CD14-positive monocyte (primary cell): Measurements from ENCODE around the gene FGD6. TPM values are rescaled to one million over a fixed set of nuclear protein-coding genes. Genes with fewer than 3 reads are reported as not detected.

Source experiments
- DNase-seq, 3 donors: peaks; one replicate each; pipeline ENCODE4 v3.0.0-alpha.2; 2011 to 2022
- H2AFZ ChIP-seq: 2 replicates; pipeline ENCODE4 v1.6.0; 2012; ENCODE audit warnings: mild to moderate bottlenecking, low read depth, low read length, inconsistent platforms; ENCODE audit not compliant: insufficient read depth, poor library complexity, severe bottlenecking
- H3K27ac ChIP-seq, 2 donors: 1 replicate in 1 of 2; 2 replicates in 1 of 2; pipeline ENCODE4 v1.5.1; 2012 to 2013; ENCODE audit warnings: low read length in 2 of 2, control low read depth in 1 of 2, inconsistent platforms in 1 of 2, low read depth in 1 of 2, mild to moderate bottlenecking in 1 of 2
- H3K27me3 ChIP-seq, 2 donors: one replicate each; pipeline versions ENCODE4 v1.6.0 to v1.6.1; 2011 to 2013; ENCODE audit warnings: low read length in 2 of 2; ENCODE audit not compliant: control insufficient read depth in 2 of 2, insufficient read depth in 2 of 2
- H3K36me3 ChIP-seq, 2 donors: replicated peaks in 1 of 2; 1 replicate in 1 of 2; 2 replicates in 1 of 2; pipeline versions ENCODE4 v1.5.1 to v1.6.1; 2012 to 2013; ENCODE audit warnings: low read length in 2 of 2, control low read depth in 1 of 2, inconsistent platforms in 1 of 2, mild to moderate bottlenecking in 1 of 2; ENCODE audit not compliant: insufficient read depth in 2 of 2, control insufficient read depth in 1 of 2
- H3K4me1 ChIP-seq, 2 donors: 1 replicate in 1 of 2; 2 replicates in 1 of 2; pipeline versions ENCODE4 v1.5.1 to v1.6.1; 2012 to 2013; ENCODE audit warnings: low read length in 2 of 2, control low read depth in 1 of 2, inconsistent platforms in 1 of 2, mild to moderate bottlenecking in 1 of 2, moderate library complexity in 1 of 2; ENCODE audit not compliant: insufficient read depth in 2 of 2, control insufficient read depth in 1 of 2
- H3K4me2 ChIP-seq: replicated peaks from 2 replicates; pipeline ENCODE3; 2012; ENCODE audit warnings: low read length, moderate library complexity, mild to moderate bottlenecking; ENCODE audit not compliant: poor library complexity, severe bottlenecking; ENCODE audit errors: extremely low read depth
- H3K4me3 ChIP-seq, 3 experiments: fragments of 200-600 bp in 1 of 3; sonication (generic) in 1 of 3; replicated peaks in 1 of 3; 1 replicate in 2 of 3; 2 replicates in 1 of 3; pipeline ENCODE4 v1.5.1; 2011 to 2013; ENCODE audit warnings: low read length in 3 of 3, mild to moderate bottlenecking in 3 of 3, control low read depth in 2 of 3, low read depth in 2 of 3, inconsistent platforms in 1 of 3, moderate library complexity in 1 of 3
- H3K79me2 ChIP-seq: 2 replicates; pipeline ENCODE4 v1.6.0; 2012; ENCODE audit warnings: mild to moderate bottlenecking, control low read depth, inconsistent platforms, low read length, moderate library complexity; ENCODE audit not compliant: insufficient read depth
- H3K9ac ChIP-seq: 2 replicates; pipeline ENCODE4 v1.6.0; 2017; ENCODE audit warnings: low read length, mild to moderate bottlenecking; ENCODE audit not compliant: insufficient read depth, poor library complexity, severe bottlenecking
- H3K9me3 ChIP-seq, 2 donors: replicated peaks in 1 of 2; 1 replicate in 1 of 2; 2 replicates in 1 of 2; pipeline versions ENCODE4 v1.5.1 to v1.6.1; 2012 to 2013; ENCODE audit warnings: low read length in 2 of 2, control low read depth in 1 of 2; ENCODE audit not compliant: control insufficient read depth in 1 of 2, insufficient read depth in 1 of 2
- H4K20me1 ChIP-seq: 2 replicates; pipeline ENCODE4 v1.6.0; 2012; ENCODE audit warnings: mild to moderate bottlenecking, low read length, control low read depth, moderate library complexity; ENCODE audit not compliant: insufficient read depth
- H3K27ac Mint-ChIP-seq, 7 donors: one replicate each; pipeline ENCODE4 v1.8.0; 2020; ENCODE audit warnings: mild to moderate bottlenecking in 7 of 7, mixed read lengths in 7 of 7, moderate library complexity in 6 of 7, inconsistent platforms in 2 of 7
- H3K27me3 Mint-ChIP-seq, 3 donors: one replicate each; pipeline ENCODE4 v1.8.0; 2021 to 2022; ENCODE audit warnings: low read depth in 3 of 3, mild to moderate bottlenecking in 3 of 3, mixed read lengths in 3 of 3, moderate library complexity in 3 of 3, inconsistent platforms in 1 of 3
- H3K36me3 Mint-ChIP-seq, 2 donors: one replicate each; pipeline ENCODE4 v1.8.0; 2020; ENCODE audit warnings: mixed read lengths in 2 of 2, inconsistent platforms in 1 of 2, mild to moderate bottlenecking in 1 of 2
- H3K4me1 Mint-ChIP-seq: one replicate; pipeline ENCODE4 v1.8.0; 2020; ENCODE audit warnings: mild to moderate bottlenecking, mixed read lengths
- H3K4me3 Mint-ChIP-seq, 2 donors: one replicate each; pipeline ENCODE4 v1.8.0; 2020; ENCODE audit warnings: mild to moderate bottlenecking in 2 of 2, mixed read lengths in 2 of 2, moderate library complexity in 1 of 2
- H3K9me3 Mint-ChIP-seq, 7 donors: one replicate each; pipeline ENCODE4 v1.8.0; 2020 to 2022; ENCODE audit warnings: mixed read lengths in 7 of 7, mild to moderate bottlenecking in 6 of 7, moderate library complexity in 6 of 7, inconsistent platforms in 2 of 7
- WGBS: methylation state at CpG from one replicate; pipeline ENCODE4 v1.1.5; 2013; ENCODE audit warnings: missing lambda C conversion rate; ENCODE audit not compliant: insufficient coverage; 5-methylcytosine and 5-hydroxymethylcytosine counted together
- intact Hi-C, 2 donors: fragments of 100-400 bp; cut with micrococcal nuclease; formaldehyde crosslinking; loops; one replicate each; pipeline versions ENCODE4 v1.15.0 to v1.15.1; 2023
- polyA plus RNA-seq, 3 donors: library from polyadenylated mRNA; depleted of rRNA in 1 of 3; unstranded in 2 of 3; stranded (reverse) in 1 of 3; fragments of 300-500 nt in 2 of 3; fragments of >200 nt in 1 of 3; fragmentation: Illumina TruSeq in 2 of 3; gene quantifications; 1 replicate in 2 of 3; 2 replicates in 1 of 3; pipeline ENCODE4 v1.2.3, GENCODE V29; 2012 to 2021
- TF ChIP-seq, protein P1 (sequence below): fragments of 200-600 bp; IDR thresholded peaks from one replicate; pipeline ENCODE4 v1.8.0; 2022; ENCODE audit warnings: antibody characterized with exemption, mild to moderate bottlenecking

Gene FGD6
- polyA plus RNA-seq, 3 donors: 4.0 to 8.1 (median 5.3) TPM

GRCh38 chr12:95150501-95150900 lies 66.8 kb downstream of the FGD6 start:
- TF ChIP-seq, protein P1, sequence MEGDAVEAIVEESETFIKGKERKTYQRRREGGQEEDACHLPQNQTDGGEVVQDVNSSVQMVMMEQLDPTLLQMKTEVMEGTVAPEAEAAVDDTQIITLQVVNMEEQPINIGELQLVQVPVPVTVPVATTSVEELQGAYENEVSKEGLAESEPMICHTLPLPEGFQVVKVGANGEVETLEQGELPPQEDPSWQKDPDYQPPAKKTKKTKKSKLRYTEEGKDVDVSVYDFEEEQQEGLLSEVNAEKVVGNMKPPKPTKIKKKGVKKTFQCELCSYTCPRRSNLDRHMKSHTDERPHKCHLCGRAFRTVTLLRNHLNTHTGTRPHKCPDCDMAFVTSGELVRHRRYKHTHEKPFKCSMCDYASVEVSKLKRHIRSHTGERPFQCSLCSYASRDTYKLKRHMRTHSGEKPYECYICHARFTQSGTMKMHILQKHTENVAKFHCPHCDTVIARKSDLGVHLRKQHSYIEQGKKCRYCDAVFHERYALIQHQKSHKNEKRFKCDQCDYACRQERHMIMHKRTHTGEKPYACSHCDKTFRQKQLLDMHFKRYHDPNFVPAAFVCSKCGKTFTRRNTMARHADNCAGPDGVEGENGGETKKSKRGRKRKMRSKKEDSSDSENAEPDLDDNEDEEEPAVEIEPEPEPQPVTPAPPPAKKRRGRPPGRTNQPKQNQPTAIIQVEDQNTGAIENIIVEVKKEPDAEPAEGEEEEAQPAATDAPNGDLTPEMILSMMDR: no peak
- H3K36me3 Mint-ChIP-seq: peaks cover 36 to 48% of the 10 kb centered on the region in 2 donors
- H4K20me1 ChIP-seq: no peaks in the 10 kb centered on the region
- no peak overlapping the region for H3K4me2 ChIP-seq
- no peak overlapping the region for H3K4me3 ChIP-seq
- H3K36me3 ChIP-seq: peaks cover 31 to 37% of the 10 kb centered on the region in 2 donors
- no peak overlapping the region for H3K27ac Mint-ChIP-seq
- no peak for DNase-seq
- no peaks in the 10 kb centered on the region for H3K79me2 ChIP-seq
- H3K4me1 Mint-ChIP-seq: no peaks in the 10 kb centered on the region
- no CpG with 5 or more reads among the region's 1 CpG for WGBS
- intact Hi-C loops: no loop called here
- no peaks in the 10 kb centered on the region for H3K9me3 ChIP-seq
- no peaks in the 10 kb centered on the region for H3K4me1 ChIP-seq
- no peaks in the 10 kb centered on the region for H3K27me3 ChIP-seq
- no peak overlapping the region for H3K27ac ChIP-seq
- H3K9me3 Mint-ChIP-seq: no peaks in the 10 kb centered on the region
- no peak overlapping the region for H3K9ac ChIP-seq
- H3K27me3 Mint-ChIP-seq: peaks cover 0 to 2% (median 0%) of the 10 kb centered on the region in 3 donors
- H2AFZ ChIP-seq: no peak overlapping the region
- H3K4me3 Mint-ChIP-seq: no peak overlapping the region

- Histone ChIP-seq H3K4me2 (no peak overlapping the region), H3K9ac (no peak overlapping the region), H3K27me3 (no peaks in the 10 kb centered on the region), H4K20me1 (no peaks in the 10 kb centered on the region), H3K9me3 (no peaks in the 10 kb centered on the region), H3K4me1 (no peaks in the 10 kb centered on the region), H3K4me3 (no peak overlapping the region), H3K79me2 (no peaks in the 10 kb centered on the region), H3K36me3 (peaks cover 32 to 35% of the 10 kb centered on the region in 2 donors), H2AFZ (no peak overlapping the region), H3K27ac (no peak overlapping the region)
- Mint-ChIP-seq H3K9me3 (no peaks in the 10 kb centered on the region), H3K27me3 (peaks cover 0 to 4% (median 0%) of the 10 kb centered on the region in 3 donors), H3K4me3 (no peak overlapping the region), H3K36me3 (peaks cover 37 to 45% of the 10 kb centered on the region in 2 donors), H3K27ac (peak overlapping the region in 1 of 7 donors; percentile 41), H3K4me1 (no peaks in the 10 kb centered on the region)
- intact Hi-C loops: no loop called here
- TF ChIP-seq, protein P1: no peak
- DNase-seq: no peak
Observed at GRCh38 chr12:95147866-95148265, 69.4 kb downstream of the FGD6 start.
